ENCODE data around the gene FOXO3. TPM values are rescaled to one million over a fixed set of nuclear protein-coding genes. Genes with fewer than 3 reads are reported as not detected.

Gene FOXO3
- total and polyA plus RNA-seq, 2 donors from 2014 or later: 9.4 to 76.1 TPM

GRCh38 chr6:108581237-108581931 lies 20.7 kb downstream of the FOXO3 start:
- TF ChIP-seq CTCF (IDR thresholded peaks at IDR 0.05; ENCODE audit: borderline replicate concordance, extremely low read depth, insufficient read depth): no peak
- Histone ChIP-seq H3K4me1 (ENCODE audit: control insufficient read depth in 2 of 3, insufficient read depth in 2 of 3, low read depth in 1 of 3, low read length in 3 of 3) (peaks cover 5 to 60% (median 55%) of the 10 kb centered on the region in 3 donors), H3K36me3 (ENCODE audit: control insufficient read depth in 2 of 3, insufficient read depth in 3 of 3, low read length in 3 of 3) (no peaks in the 10 kb centered on the region), H3K4me3 (ENCODE audit: low read length in 3 of 3) (peak overlapping the region in 1 of 3 donors; percentile 2), H3K9me3 (ENCODE audit: control insufficient read depth in 2 of 3, insufficient read depth in 1 of 3, low read length in 3 of 3) (no peaks in the 10 kb centered on the region), H3K27me3 (ENCODE audit: control insufficient read depth, insufficient read depth, low read length) (no peaks in the 10 kb centered on the region), H3K9ac (ENCODE audit: low read length in 3 of 3) (no peak overlapping the region), H3K27ac (ENCODE audit: low read depth in 2 of 2, low read length in 2 of 2) (peak overlapping the region in 1 of 2 donors; percentile 62)
- intact Hi-C loops (cut with DNase I): no loop called here
- DNase-seq: peak in 1 of 5 donors; percentile 53
- no peak for FAIRE-seq

- DNase-seq: no peak
- Histone ChIP-seq H3K36me3 (ENCODE audit: control insufficient read depth in 2 of 3, insufficient read depth in 3 of 3, low read length in 3 of 3) (no peaks in the 10 kb centered on the region), H3K4me3 (ENCODE audit: low read length in 3 of 3) (no peak overlapping the region), H3K27me3 (ENCODE audit: control insufficient read depth, insufficient read depth, low read length) (no peaks in the 10 kb centered on the region), H3K9me3 (ENCODE audit: control insufficient read depth in 2 of 3, insufficient read depth in 1 of 3, low read length in 3 of 3) (no peaks in the 10 kb centered on the region), H3K9ac (ENCODE audit: low read length in 3 of 3) (no peak overlapping the region), H3K27ac (ENCODE audit: low read depth in 2 of 2, low read length in 2 of 2) (no peak overlapping the region), H3K4me1 (ENCODE audit: control insufficient read depth in 2 of 3, insufficient read depth in 2 of 3, low read depth in 1 of 3, low read length in 3 of 3) (peaks cover 5 to 55% (median 54%) of the 10 kb centered on the region in 3 donors)
- intact Hi-C loops (cut with DNase I): no loop called here
- no peak for FAIRE-seq
- no peak for TF ChIP-seq CTCF (IDR thresholded peaks at IDR 0.05; ENCODE audit: borderline replicate concordance, extremely low read depth, insufficient read depth)
These were observed 21.3 kb downstream of the FOXO3 start for GRCh38 chr6:108581932-108582475.

DNA sequence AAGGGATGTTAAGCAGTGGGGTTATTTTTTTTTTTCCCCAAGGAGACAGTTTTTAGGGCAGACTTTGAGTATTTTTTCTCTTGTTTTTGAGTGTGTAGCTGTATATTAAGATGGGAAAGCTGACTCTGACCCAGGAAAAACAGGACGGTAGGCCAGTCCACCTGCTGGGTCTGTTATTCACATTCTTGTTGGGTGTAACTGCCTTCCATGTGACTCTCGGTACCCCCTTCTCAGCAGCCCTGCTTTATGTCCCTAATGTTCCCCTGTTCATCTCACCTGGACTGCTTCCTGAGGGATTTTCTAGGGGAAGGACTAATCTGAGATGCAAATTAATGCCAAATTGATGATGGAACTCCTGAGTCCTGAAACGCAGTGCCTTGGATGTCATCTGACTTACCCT lies 21.9 kb downstream of the FOXO3 start:
- H3K36me3 ChIP-seq (ENCODE audit: control insufficient read depth in 2 of 3, insufficient read depth in 3 of 3, low read length in 3 of 3): no peaks in the 10 kb centered on the region
- FAIRE-seq (no peak), DNase-seq (no peak)
- TF ChIP-seq CTCF (IDR thresholded peaks at IDR 0.05; ENCODE audit: borderline replicate concordance, extremely low read depth, insufficient read depth): no peak
- no peak overlapping the region for H3K9ac ChIP-seq (ENCODE audit: low read length in 3 of 3)
- H3K4me1 ChIP-seq (ENCODE audit: control insufficient read depth in 2 of 3, insufficient read depth in 2 of 3, low read depth in 1 of 3, low read length in 3 of 3): peaks cover 5 to 60% (median 59%) of the 10 kb centered on the region in 3 donors
- H3K27me3 ChIP-seq (ENCODE audit: control insufficient read depth, insufficient read depth, low read length): no peaks in the 10 kb centered on the region
- peak overlapping the region in 1 of 2 donors; percentile 29 for H3K27ac ChIP-seq (ENCODE audit: low read depth in 2 of 2, low read length in 2 of 2)
- no peaks in the 10 kb centered on the region for H3K9me3 ChIP-seq (ENCODE audit: control insufficient read depth in 2 of 3, insufficient read depth in 1 of 3, low read length in 3 of 3)
- no peak overlapping the region for H3K4me3 ChIP-seq (ENCODE audit: low read length in 3 of 3)
- intact Hi-C loops (cut with DNase I): no loop called here
